ENCODE data around the gene DIP2B.

DIP2B gene

GRCh38 chr12:50613463-50613862 is 108.7 kb downstream of the DIP2B start:
- Histone ChIP-seq H3K4me1 (ENCODE audit: insufficient read depth, low read length) (peaks cover 48% of the 10 kb centered on the region), H3K9ac (ENCODE audit: low read depth, low read length) (no peak overlapping the region), H3K9me3 (ENCODE audit: control insufficient read depth, insufficient read depth, low read length) (no peaks in the 10 kb centered on the region), H3K36me3 (ENCODE audit: insufficient read depth, low read length) (no peaks in the 10 kb centered on the region)

GRCh38 chr12:50614167-50614759 is 109.5 kb downstream of the DIP2B start:
- H3K9me3 ChIP-seq (ENCODE audit: control insufficient read depth, insufficient read depth, low read length), result no peaks in the 10 kb centered on the region
- H3K4me1 ChIP-seq (ENCODE audit: insufficient read depth, low read length), result peaks cover 55% of the 10 kb centered on the region
- H3K9ac ChIP-seq (ENCODE audit: low read depth, low read length), result no peak overlapping the region
- H3K36me3 ChIP-seq (ENCODE audit: insufficient read depth, low read length), result no peaks in the 10 kb centered on the region

- Histone ChIP-seq H3K36me3 (ENCODE audit: insufficient read depth, low read length) (no peaks in the 10 kb centered on the region), H3K9ac (ENCODE audit: low read depth, low read length) (no peak overlapping the region), H3K9me3 (ENCODE audit: control insufficient read depth, insufficient read depth, low read length) (no peaks in the 10 kb centered on the region), H3K4me1 (ENCODE audit: insufficient read depth, low read length) (peaks cover 64% of the 10 kb centered on the region)
Observed at GRCh38 chr12:50615145-50615906, 110.5 kb downstream of the DIP2B start.

GRCh38 chr12:50615907-50616296 is 111.1 kb downstream of the DIP2B start:
- Histone ChIP-seq H3K4me1 (ENCODE audit: insufficient read depth, low read length) (peaks cover 69% of the 10 kb centered on the region), H3K36me3 (ENCODE audit: insufficient read depth, low read length) (no peaks in the 10 kb centered on the region), H3K9ac (ENCODE audit: low read depth, low read length) (no peak overlapping the region), H3K9me3 (ENCODE audit: control insufficient read depth, insufficient read depth, low read length) (no peaks in the 10 kb centered on the region)

- H3K4me1 ChIP-seq (ENCODE audit: insufficient read depth, low read length), result peaks cover 78% of the 10 kb centered on the region
- no peak overlapping the region for H3K9ac ChIP-seq (ENCODE audit: low read depth, low read length)
- no peaks in the 10 kb centered on the region for H3K9me3 ChIP-seq (ENCODE audit: control insufficient read depth, insufficient read depth, low read length)
- no peaks in the 10 kb centered on the region for H3K36me3 ChIP-seq (ENCODE audit: insufficient read depth, low read length)
Observed at GRCh38 chr12:50617657-50618056, 112.9 kb downstream of the DIP2B start.

GRCh38 chr12:50618864-50619609 is 114.3 kb downstream of the DIP2B start:
- Histone ChIP-seq H3K36me3 (ENCODE audit: insufficient read depth, low read length) (no peaks in the 10 kb centered on the region), H3K9me3 (ENCODE audit: control insufficient read depth, insufficient read depth, low read length) (no peaks in the 10 kb centered on the region), H3K9ac (ENCODE audit: low read depth, low read length) (no peak overlapping the region), H3K4me1 (ENCODE audit: insufficient read depth, low read length) (peaks cover 64% of the 10 kb centered on the region)

- H3K4me1 ChIP-seq (ENCODE audit: insufficient read depth, low read length), result peaks cover 59% of the 10 kb centered on the region
- H3K36me3 ChIP-seq (ENCODE audit: insufficient read depth, low read length), result no peaks in the 10 kb centered on the region
- H3K9me3 ChIP-seq (ENCODE audit: control insufficient read depth, insufficient read depth, low read length), result no peaks in the 10 kb centered on the region
- H3K9ac ChIP-seq (ENCODE audit: low read depth, low read length), result no peak overlapping the region
Observed at GRCh38 chr12:50619610-50619958, 114.8 kb downstream of the DIP2B start.

GRCh38 chr12:50620109-50620977 is 115.6 kb downstream of the DIP2B start:
- Histone ChIP-seq H3K4me1 (ENCODE audit: insufficient read depth, low read length) (peaks cover 59% of the 10 kb centered on the region), H3K36me3 (ENCODE audit: insufficient read depth, low read length) (no peaks in the 10 kb centered on the region), H3K9ac (ENCODE audit: low read depth, low read length) (no peak overlapping the region)

GRCh38 chr12:50620978-50621360 is 116.2 kb downstream of the DIP2B start:
- no peak overlapping the region for H3K9ac ChIP-seq (ENCODE audit: low read depth, low read length)
- no peaks in the 10 kb centered on the region for H3K9me3 ChIP-seq (ENCODE audit: control insufficient read depth, insufficient read depth, low read length)
- no peaks in the 10 kb centered on the region for H3K36me3 ChIP-seq (ENCODE audit: insufficient read depth, low read length)
- peaks cover 59% of the 10 kb centered on the region for H3K4me1 ChIP-seq (ENCODE audit: insufficient read depth, low read length)

More at GRCh38 chr12:50620109-50620977, 115.6 kb downstream of the DIP2B start:
- H3K9me3 ChIP-seq (ENCODE audit: control insufficient read depth, insufficient read depth, low read length), result no peaks in the 10 kb centered on the region

GRCh38 chr12:50621399-50622300 is 116.9 kb downstream of the DIP2B start:
- Histone ChIP-seq H3K36me3 (ENCODE audit: insufficient read depth, low read length) (no peaks in the 10 kb centered on the region), H3K4me1 (ENCODE audit: insufficient read depth, low read length) (peaks cover 57% of the 10 kb centered on the region), H3K9me3 (ENCODE audit: control insufficient read depth, insufficient read depth, low read length) (no peaks in the 10 kb centered on the region), H3K9ac (ENCODE audit: low read depth, low read length) (no peak overlapping the region)

GRCh38 chr12:50625029-50625925 is 120.5 kb downstream of the DIP2B start:
- peaks cover 4% of the 10 kb centered on the region; the same call in 1 of the 2 replicates for H3K36me3 ChIP-seq (ENCODE audit: insufficient read depth, low read length)
- H3K9me3 ChIP-seq (ENCODE audit: control insufficient read depth, insufficient read depth, low read length), result no peaks in the 10 kb centered on the region
- H3K9ac ChIP-seq (ENCODE audit: low read depth, low read length), result no peak overlapping the region
- peaks cover 41% of the 10 kb centered on the region for H3K4me1 ChIP-seq (ENCODE audit: insufficient read depth, low read length)

GRCh38 chr12:50626026-50626425 is 121.2 kb downstream of the DIP2B start:
- Histone ChIP-seq H3K36me3 (ENCODE audit: insufficient read depth, low read length) (peaks cover 4% of the 10 kb centered on the region; the same call in 1 of the 2 replicates), H3K4me1 (ENCODE audit: insufficient read depth, low read length) (peaks cover 33% of the 10 kb centered on the region), H3K9ac (ENCODE audit: low read depth, low read length) (no peak overlapping the region), H3K9me3 (ENCODE audit: control insufficient read depth, insufficient read depth, low read length) (no peaks in the 10 kb centered on the region)

All from ES-I3 (cell line).